Small intestine (tissue), 7 donors: ENCODE data around the gene HOXD4. TPM values are rescaled to one million over a fixed set of nuclear protein-coding genes. Genes with fewer than 3 reads are reported as not detected.

ENCODE experiments used
- DNase-seq, 2 donors: peaks; one replicate each; pipeline versions ENCODE4 v3.0.0 to v3.0.0-alpha.2; 2013
- FAIRE-seq: peaks from 2 replicates; lab custom pipeline; 2012; peaks lifted over from hg19 to GRCh38; lab: Jason Lieb, UNC
- H3K27ac ChIP-seq, 3 donors: one replicate each; pipeline ENCODE4 v1.5.1; 2013; ENCODE audit warnings: low read length in 2 of 3, mild to moderate bottlenecking in 2 of 3, control low read depth in 1 of 3, inconsistent platforms in 1 of 3, low read depth in 1 of 3, moderate library complexity in 1 of 3
- H3K27me3 ChIP-seq, 3 donors: one replicate each; pipeline ENCODE4 v1.6.1; 2013; ENCODE audit warnings: low read length in 3 of 3, inconsistent platforms in 1 of 3; ENCODE audit not compliant: control insufficient read depth in 3 of 3, insufficient read depth in 3 of 3
- H3K36me3 ChIP-seq, 3 donors: one replicate each; pipeline ENCODE4 v1.6.1; 2013; ENCODE audit warnings: low read length in 3 of 3, inconsistent platforms in 1 of 3, low read depth in 1 of 3, mild to moderate bottlenecking in 1 of 3, moderate library complexity in 1 of 3; ENCODE audit not compliant: control insufficient read depth in 3 of 3, insufficient read depth in 2 of 3
- H3K4me1 ChIP-seq, 3 donors: one replicate each; pipeline ENCODE4 v1.6.1; 2013; ENCODE audit warnings: low read length in 2 of 3, inconsistent platforms in 1 of 3, low read depth in 1 of 3, mild to moderate bottlenecking in 1 of 3, moderate library complexity in 1 of 3; ENCODE audit not compliant: control insufficient read depth in 3 of 3, insufficient read depth in 2 of 3
- H3K4me3 ChIP-seq, 3 donors: one replicate each; pipeline ENCODE4 v1.5.1; 2013; ENCODE audit warnings: low read length in 3 of 3, control low read depth in 1 of 3, inconsistent platforms in 1 of 3, low read depth in 1 of 3, mild to moderate bottlenecking in 1 of 3, moderate library complexity in 1 of 3
- H3K9me3 ChIP-seq, 2 donors: one replicate each; pipeline ENCODE4 v1.6.1; 2013; ENCODE audit warnings: low read depth in 1 of 2, low read length in 1 of 2; ENCODE audit not compliant: control insufficient read depth in 2 of 2, insufficient read depth in 1 of 2
- WGBS, 3 donors: extraction: QIAGEN DNeasy Blood & Tissue Kit; methylation state at CpG; one replicate each; pipeline ENCODE4 v1.1.7; 2013; 5-methylcytosine and 5-hydroxymethylcytosine counted together
- polyA plus RNA-seq, 4 donors: library from polyadenylated mRNA; stranded (reverse) in 3 of 4; unstranded in 1 of 4; fragments of 200-250 nt in 3 of 4; fragments of 120-200 nt in 1 of 4; gene quantifications; one replicate each; pipeline versions ENCODE4 v1.2.1 to v1.2.3, GENCODE V29; 2013
- donor health status: healthy with polysubstance abuse.
- donor health status: control.
- donor health status: control.
- donor health status: Bipolar disorder and iron deficiency.
- donor health status: healthy.

HOXD4 gene
- polyA plus RNA-seq, 4 donors = 0.97 to 14.7 TPM; not detected in 2

DNA sequence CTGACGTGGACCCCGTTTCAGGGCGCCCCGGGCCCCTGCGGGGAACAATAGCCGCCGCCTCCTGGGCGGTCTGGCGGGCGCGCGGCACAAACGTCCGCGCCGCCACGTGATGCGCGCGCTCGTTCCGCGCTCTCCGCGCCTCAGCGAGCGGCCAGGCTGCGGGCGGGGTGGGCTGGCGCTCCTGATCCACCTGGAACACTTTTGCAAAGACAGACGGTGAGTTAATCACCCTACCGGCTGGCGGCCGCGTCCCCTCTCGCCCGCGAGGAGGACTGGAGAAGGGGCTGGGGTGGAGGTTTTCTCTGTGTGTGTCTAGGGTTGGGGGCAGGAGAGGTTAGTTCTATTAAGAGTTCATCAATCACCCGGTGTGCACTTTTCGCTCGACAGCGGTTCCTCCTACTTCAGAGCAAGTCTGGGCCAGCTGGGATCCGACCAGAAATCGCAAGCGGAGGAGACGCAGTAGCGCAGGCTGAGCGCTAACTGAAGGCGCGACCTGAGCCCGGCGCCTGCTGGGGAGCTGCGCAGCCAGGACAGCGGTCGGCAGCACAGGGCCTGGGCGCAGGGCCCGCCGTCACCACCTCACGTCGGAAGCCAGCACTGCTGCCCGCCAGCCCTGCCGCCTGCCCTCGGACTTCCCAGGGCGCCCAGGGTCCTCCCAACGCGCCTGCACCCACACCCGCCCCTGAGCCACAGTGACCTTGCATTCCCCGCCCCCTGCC is 26.8 kb downstream of the HOXD4 start:
- peaks cover 5 to 83% (median 40%) of the 10 kb centered on the region in 3 donors for H3K27me3 ChIP-seq
- H3K9me3 ChIP-seq = no peaks in the 10 kb centered on the region
- no peaks in the 10 kb centered on the region for H3K36me3 ChIP-seq
- DNase-seq (peak in 1 of 2 donors; percentile 36), FAIRE-seq (no peak)
- no peaks in the 10 kb centered on the region for H3K4me1 ChIP-seq
- 2 to 7% (median 5%) methylated on average over 52 to 68 of the region's 68 CpGs for WGBS, 3 donors
- H3K4me3 ChIP-seq = peak overlapping the region; percentile 13 to 17 (median 16)
- H3K27ac ChIP-seq = peak overlapping the region in 2 of 3 donors; percentile 40 to 46

DNA sequence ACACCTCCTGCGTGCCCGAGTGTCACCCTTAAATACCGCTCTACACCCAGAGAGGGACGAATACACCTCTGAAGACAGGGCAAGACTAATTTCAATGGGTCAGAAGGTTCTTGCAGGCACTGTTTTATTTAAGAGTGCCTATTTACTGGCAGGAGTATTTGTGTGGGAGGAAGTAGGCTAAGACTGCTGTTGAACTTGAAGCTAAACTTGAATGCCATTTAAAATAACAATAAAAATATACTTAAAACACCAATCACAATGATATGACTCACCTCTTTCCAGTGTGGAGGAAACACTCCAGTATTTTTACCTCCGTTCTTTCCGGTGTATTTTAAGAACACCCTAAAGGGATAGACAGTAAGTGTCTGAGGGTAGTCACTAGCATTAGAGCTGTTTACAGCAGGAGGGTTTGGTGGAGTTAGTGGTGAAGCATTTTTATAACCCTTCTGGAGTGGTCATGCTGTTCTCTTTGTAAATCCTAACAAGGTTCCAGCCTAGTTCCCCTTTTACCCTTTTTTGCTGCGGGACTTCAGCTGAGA is 27.5 kb downstream of the HOXD4 start:
- WGBS, 3 donors = 26 to 33% (median 29%) methylated on average over 7 of the region's 7 CpGs
- peaks cover 5 to 80% (median 39%) of the 10 kb centered on the region in 3 donors for H3K27me3 ChIP-seq
- H3K9me3 ChIP-seq = no peaks in the 10 kb centered on the region
- no peaks in the 10 kb centered on the region for H3K36me3 ChIP-seq
- DNase-seq (no peak), FAIRE-seq (no peak)
- H3K4me1 ChIP-seq = no peaks in the 10 kb centered on the region
- no peak overlapping the region for H3K4me3 ChIP-seq
- H3K27ac ChIP-seq = peak overlapping the region in 1 of 3 donors; percentile 40

DNA sequence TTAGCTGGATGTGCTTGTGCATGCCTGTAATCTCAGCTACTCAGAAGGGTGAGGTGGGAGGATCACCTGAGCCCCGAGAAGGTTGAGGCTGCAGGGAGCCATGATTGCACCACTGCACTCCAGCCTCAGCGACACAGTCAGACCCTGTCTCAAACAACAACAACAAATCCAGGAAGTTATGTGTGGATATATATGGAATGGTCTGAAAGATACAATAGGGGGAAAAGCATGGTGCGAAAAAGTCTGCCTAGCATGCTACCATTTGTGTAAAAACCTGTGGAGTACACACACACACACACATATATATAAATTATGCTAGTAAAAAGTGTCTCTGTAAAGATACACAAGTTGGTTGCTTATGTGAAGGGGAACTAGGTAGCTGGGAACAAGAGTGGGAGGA is 30.2 kb downstream of the HOXD4 start:
- H3K4me1 ChIP-seq = no peaks in the 10 kb centered on the region
- WGBS, 3 donors = 66 to 87% (median 82%) methylated on average over 3 of the region's 3 CpGs
- no peaks in the 10 kb centered on the region for H3K9me3 ChIP-seq
- no peak overlapping the region for H3K27ac ChIP-seq
- H3K36me3 ChIP-seq = no peaks in the 10 kb centered on the region
- DNase-seq (no peak), FAIRE-seq (no peak)
- H3K27me3 ChIP-seq = peaks cover 0 to 68% (median 28%) of the 10 kb centered on the region in 3 donors
- no peak overlapping the region for H3K4me3 ChIP-seq

DNA sequence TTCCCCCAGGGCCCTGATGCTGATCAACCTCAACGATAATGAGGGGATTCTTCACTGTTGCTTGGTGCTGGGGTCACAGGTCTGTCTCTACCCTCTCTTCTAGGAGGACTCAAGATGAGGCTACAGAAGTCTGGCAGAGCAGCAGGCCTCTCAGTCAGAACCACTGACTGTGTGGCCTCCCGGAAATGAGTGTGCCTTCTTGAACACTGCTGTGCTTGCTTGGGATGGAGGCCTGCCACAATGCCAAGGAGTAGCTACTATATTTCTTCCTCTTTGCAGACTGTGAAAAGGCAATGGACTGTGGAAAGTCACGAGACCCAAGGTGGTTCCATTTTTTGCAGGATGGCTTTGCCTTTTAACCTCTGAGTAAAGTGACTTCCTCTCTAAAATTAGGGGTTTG is 31.3 kb downstream of the HOXD4 start:
- DNase-seq (no peak), FAIRE-seq (no peak)
- 63 to 79% (median 78%) methylated on average over 3 of the region's 3 CpGs for WGBS, 3 donors
- Histone ChIP-seq H3K27me3 (peaks cover 0 to 63% (median 27%) of the 10 kb centered on the region in 3 donors), H3K9me3 (no peaks in the 10 kb centered on the region), H3K36me3 (no peaks in the 10 kb centered on the region), H3K4me1 (peaks cover 0 to 1% (median 0%) of the 10 kb centered on the region in 3 donors), H3K27ac (no peak overlapping the region), H3K4me3 (no peak overlapping the region)

- H3K36me3 ChIP-seq = no peaks in the 10 kb centered on the region
- FAIRE-seq (no peak), DNase-seq (no peak)
- no peak overlapping the region for H3K27ac ChIP-seq
- H3K27me3 ChIP-seq = peaks cover 4 to 61% (median 35%) of the 10 kb centered on the region in 3 donors
- H3K4me3 ChIP-seq = no peak overlapping the region
- no peaks in the 10 kb centered on the region for H3K9me3 ChIP-seq
- H3K4me1 ChIP-seq = peaks cover 0 to 4% (median 0%) of the 10 kb centered on the region in 3 donors
- WGBS, 3 donors = 61 to 73% (median 67%) methylated on average over 2 of the region's 2 CpGs
These were observed 33.4 kb downstream of the HOXD4 start for GRCh38 chr2:176184749-176185148.

DNA sequence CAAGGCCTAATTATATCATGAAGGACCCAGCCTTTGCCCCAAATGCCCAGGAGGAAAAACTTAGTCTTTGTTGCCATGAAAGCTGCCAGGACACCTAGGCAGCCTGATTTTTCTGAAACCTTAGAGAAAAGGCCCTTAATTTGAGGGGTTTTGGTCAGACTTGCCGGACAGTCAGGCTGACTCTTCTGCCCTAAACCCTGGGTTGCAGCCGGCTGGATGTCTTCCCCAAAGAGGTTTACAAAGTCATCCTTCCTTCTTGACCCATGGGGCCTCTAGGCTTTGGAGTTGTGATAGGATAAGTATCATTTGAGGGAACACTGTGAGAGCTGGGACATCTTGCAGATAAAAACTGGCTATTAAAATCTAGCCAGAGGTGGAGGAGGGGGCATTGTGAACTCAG is 34.7 kb downstream of the HOXD4 start:
- WGBS, 3 donors = 88 to 91% (median 91%) methylated on average over 2 of the region's 2 CpGs
- Histone ChIP-seq H3K4me1 (peaks cover 0 to 4% (median 0%) of the 10 kb centered on the region in 3 donors), H3K27ac (no peak overlapping the region), H3K36me3 (no peaks in the 10 kb centered on the region), H3K9me3 (no peaks in the 10 kb centered on the region), H3K4me3 (no peak overlapping the region), H3K27me3 (peaks cover 4 to 63% (median 37%) of the 10 kb centered on the region in 3 donors)
- FAIRE-seq = no peak
- no peak for DNase-seq

DNA sequence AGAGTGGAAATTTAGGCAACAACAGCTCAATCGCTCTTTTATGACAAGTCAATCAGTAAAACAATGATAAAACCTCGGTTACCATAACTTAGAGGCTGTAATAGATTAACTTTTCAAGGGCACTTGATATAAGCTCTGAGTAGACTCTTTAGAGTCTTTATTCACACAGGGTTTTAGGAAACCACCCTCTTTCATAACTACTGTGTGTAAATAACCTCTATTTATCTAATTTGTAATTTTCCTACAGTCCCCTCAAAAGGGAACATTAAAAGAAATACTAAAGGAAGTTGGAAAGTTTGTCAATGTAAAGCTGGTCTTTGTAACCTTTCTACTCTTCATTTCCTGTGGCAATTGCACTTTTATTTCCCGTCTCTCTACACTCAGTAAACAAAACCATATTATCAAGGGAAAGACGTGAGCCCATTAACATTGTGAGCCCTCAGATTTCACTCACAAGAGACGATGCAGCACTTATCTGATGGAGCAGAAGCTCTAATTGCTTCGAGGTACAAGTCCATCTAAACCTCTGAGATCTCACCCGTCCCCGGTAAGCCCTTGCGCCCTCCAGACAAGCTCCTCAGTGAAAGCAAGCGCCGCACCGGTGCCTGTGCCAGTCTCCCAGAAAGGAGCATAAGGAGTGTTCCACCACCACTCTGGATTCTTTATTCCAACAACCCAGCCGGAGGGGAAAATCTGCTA is 36.0 kb downstream of the HOXD4 start:
- Histone ChIP-seq H3K9me3 (no peaks in the 10 kb centered on the region), H3K27me3 (peaks cover 4 to 67% (median 36%) of the 10 kb centered on the region in 3 donors), H3K27ac (peak overlapping the region in 1 of 3 donors; percentile 39), H3K4me1 (peaks cover 0 to 4% (median 0%) of the 10 kb centered on the region in 3 donors), H3K4me3 (peak overlapping the region in 2 of 3 donors; percentile 36 to 48), H3K36me3 (no peaks in the 10 kb centered on the region)
- WGBS, 3 donors = 2 to 4% (median 4%) methylated on average over 13 of the region's 13 CpGs
- DNase-seq (peak in 1 of 2 donors; percentile 64), FAIRE-seq (no peak)
